Measurements from ENCODE around the gene CHI3L1. TPM values are rescaled to one million over a fixed set of nuclear protein-coding genes. Genes with fewer than 3 reads are reported as not detected.

The CHI3L1 gene
- total RNA-seq, 1 experiment from 2014 or later = not detected

DNA sequence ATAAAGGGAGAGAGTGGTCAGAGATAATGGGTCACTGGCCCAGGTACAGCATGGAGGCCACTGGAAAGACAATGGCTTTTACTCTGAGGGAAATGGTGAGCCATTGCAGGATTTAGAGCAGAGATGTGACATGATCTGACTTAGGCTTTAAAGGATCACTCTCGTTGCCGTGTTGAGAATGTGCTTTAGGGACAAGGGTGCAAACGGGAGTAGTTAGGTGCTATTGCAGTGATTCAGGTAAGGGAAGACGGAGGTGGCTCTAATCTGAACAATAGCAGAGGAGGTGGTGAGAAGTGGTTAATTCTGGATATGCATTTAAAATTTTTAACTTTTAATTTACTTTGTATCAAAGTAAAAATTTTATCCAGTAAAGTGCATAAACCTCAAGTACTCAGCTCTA is 49.2 kb downstream of the CHI3L1 start:
- H3K9me3 Mint-ChIP-seq = peaks cover 0 to 2% of the 10 kb centered on the region in 2 experiments; a peak in 1 of 5 replicates
- Histone ChIP-seq H2BK12ac (ENCODE audit: insufficient read length, low read depth, low read length) (no peak overlapping the region), H2BK20ac (ENCODE audit: low read depth, low read length, poor library complexity, severe bottlenecking) (no peak overlapping the region), H3K4ac (ENCODE audit: low read depth, low read length) (no peak overlapping the region), H2BK15ac (ENCODE audit: low read depth, low read length) (no peak overlapping the region), H2BK5ac (ENCODE audit: insufficient read length, low read length) (no peak overlapping the region), H2BK120ac (ENCODE audit: low read depth, low read length, poor library complexity, severe bottlenecking) (no peak overlapping the region), H3K18ac (ENCODE audit: insufficient read length, low read depth, low read length) (no peak overlapping the region), H3K27ac (ENCODE audit: insufficient read length, low read depth, low read length) (no peak overlapping the region), H3K4me2 (ENCODE audit: insufficient read depth, insufficient read length, low read length) (no peak overlapping the region), H3K14ac (ENCODE audit: insufficient read depth, low read length) (no peak overlapping the region), H2AK5ac (ENCODE audit: insufficient read length, low read length) (no peak overlapping the region), H4K20me1 (ENCODE audit: control insufficient read depth, insufficient read depth, insufficient read length) (no peaks in the 10 kb centered on the region), H2AFZ (ENCODE audit: low read length) (no peak overlapping the region), H3K9ac (ENCODE audit: extremely low read depth, insufficient read length, low read length) (no peak overlapping the region), H3K23me2 (ENCODE audit: insufficient read length, low read depth, low read length, poor library complexity, severe bottlenecking) (no peaks in the 10 kb centered on the region), H3K56ac (ENCODE audit: insufficient read length, low read depth, low read length) (no peak overlapping the region), H3K79me2 (ENCODE audit: insufficient read depth, low read length) (no peaks in the 10 kb centered on the region), H3K4me1 (ENCODE audit: insufficient read depth, low read length) (0 out of 2 replicates have a peak, but pooled peaks cover 4% of the 10 kb centered on the region), H4K8ac (replicated peaks; ENCODE audit: insufficient read length, low read depth, low read length) (no peak overlapping the region), H3K9me3 (ENCODE audit: control insufficient read depth, low read depth, low read length) (no peaks in the 10 kb centered on the region), H4K91ac (ENCODE audit: insufficient read length, low read depth, low read length) (no peak overlapping the region), H3K27me3 (ENCODE audit: insufficient read depth, low read length) (no peaks in the 10 kb centered on the region), H3K79me1 (ENCODE audit: insufficient read depth, low read depth, low read length, poor library complexity, severe bottlenecking) (no peaks in the 10 kb centered on the region), H4K5ac (ENCODE audit: insufficient read length, low read depth, low read length) (no peak overlapping the region), H3T11ph (ENCODE audit: low read length) (no peak overlapping the region), H3K23ac (ENCODE audit: insufficient read length, low read depth, low read length) (no peak overlapping the region)
- no peak for DNase-seq
- H3K4me3 Mint-ChIP-seq = no peak overlapping the region
- H3K36me3 Mint-ChIP-seq (ENCODE audit: insufficient read depth in 1 of 3, low read depth in 3 of 3) = no peaks in the 10 kb centered on the region
- no peak overlapping the region for H3K27ac Mint-ChIP-seq
- TF ChIP-seq, protein P1, sequence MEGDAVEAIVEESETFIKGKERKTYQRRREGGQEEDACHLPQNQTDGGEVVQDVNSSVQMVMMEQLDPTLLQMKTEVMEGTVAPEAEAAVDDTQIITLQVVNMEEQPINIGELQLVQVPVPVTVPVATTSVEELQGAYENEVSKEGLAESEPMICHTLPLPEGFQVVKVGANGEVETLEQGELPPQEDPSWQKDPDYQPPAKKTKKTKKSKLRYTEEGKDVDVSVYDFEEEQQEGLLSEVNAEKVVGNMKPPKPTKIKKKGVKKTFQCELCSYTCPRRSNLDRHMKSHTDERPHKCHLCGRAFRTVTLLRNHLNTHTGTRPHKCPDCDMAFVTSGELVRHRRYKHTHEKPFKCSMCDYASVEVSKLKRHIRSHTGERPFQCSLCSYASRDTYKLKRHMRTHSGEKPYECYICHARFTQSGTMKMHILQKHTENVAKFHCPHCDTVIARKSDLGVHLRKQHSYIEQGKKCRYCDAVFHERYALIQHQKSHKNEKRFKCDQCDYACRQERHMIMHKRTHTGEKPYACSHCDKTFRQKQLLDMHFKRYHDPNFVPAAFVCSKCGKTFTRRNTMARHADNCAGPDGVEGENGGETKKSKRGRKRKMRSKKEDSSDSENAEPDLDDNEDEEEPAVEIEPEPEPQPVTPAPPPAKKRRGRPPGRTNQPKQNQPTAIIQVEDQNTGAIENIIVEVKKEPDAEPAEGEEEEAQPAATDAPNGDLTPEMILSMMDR (conservative IDR thresholded peaks at IDR 0.05) = no peak
- no peaks in the 10 kb centered on the region for H3K27me3 Mint-ChIP-seq (ENCODE audit: low read depth)
- WGBS (ENCODE audit: extremely low coverage, insufficient read length, low lambda C conversion rate) = no CpG with 5 or more reads among the region's 4 CpGs
- peaks cover 11 to 17% of the 10 kb centered on the region in 2 experiments for H3K4me1 Mint-ChIP-seq
